SK-N-SH (cell line): ENCODE data around the gene PLB1. TPM values are rescaled to one million over a fixed set of nuclear protein-coding genes. Genes with fewer than 3 reads are reported as not detected.

Experiments used
- CTCF ChIA-PET: fragments of 300-600, 350-600 bp; formaldehyde crosslinking; extraction: SDS; loops from one replicate; lab custom pipeline; 2021; lab: Yijun Ruan, JAX
- POLR2A ChIA-PET: fragments of 350-600 bp; sonication (Branson Sonifier 250); formaldehyde crosslinking; extraction: SDS; loops from one replicate; lab custom pipeline; 2020; ENCODE audit warnings: antibody characterized with exemption, inconsistent platforms; lab: Yijun Ruan, JAX
- DNase-seq: peaks from one replicate; pipeline ENCODE4 v3.0.0; 2012
- H2AFZ ChIP-seq: fragments of 200-600 bp; sonication (generic); 2 replicates; pipeline ENCODE4 v1.8.1; 2016; ENCODE audit warnings: antibody characterized with exemption, mild to moderate bottlenecking, low read depth
- H3F3A ChIP-seq: fragments of 200-600 bp; sonication (generic); replicated peaks from 2 replicates; pipeline ENCODE3; 2016; ENCODE audit warnings: antibody characterized with exemption, mild to moderate bottlenecking; ENCODE audit not compliant: insufficient read depth
- H3K27ac ChIP-seq, 2 experiments: fragments of 200-500 bp in 1 of 2; fragments of 200-600 bp in 1 of 2; sonication (Bioruptor generic) in 1 of 2; sonication (generic), shearing (Covaris generic) in 1 of 2; 2 replicates each; pipeline versions ENCODE4 v1.5.1 to v1.6.1; 2014 to 2016; ENCODE audit warnings: low read depth in 2 of 2, inconsistent platforms in 1 of 2, low read length in 1 of 2, mild to moderate bottlenecking in 1 of 2, mixed read lengths in 1 of 2
- H3K27me3 ChIP-seq: fragments of 200-600 bp; sonication (generic), shearing (Covaris generic); 2 replicates; pipeline ENCODE4 v1.6.1; 2016; ENCODE audit warnings: mixed run types; ENCODE audit not compliant: insufficient read depth
- H3K36me3 ChIP-seq, 2 experiments: fragments of 200-500 bp in 1 of 2; fragments of 200-600 bp in 1 of 2; sonication (Bioruptor generic) in 1 of 2; sonication (generic) in 1 of 2; replicated peaks in 1 of 2; 2 replicates each; pipeline versions ENCODE3 to v1.5.1; 2014 to 2016; ENCODE audit warnings: low read length in 1 of 2, mild to moderate bottlenecking in 1 of 2; ENCODE audit not compliant: insufficient read depth in 2 of 2, control insufficient read depth in 1 of 2
- H3K4me1 ChIP-seq, 2 experiments: fragments of 200-500 bp in 1 of 2; fragments of 200-600 bp in 1 of 2; sonication (Bioruptor generic) in 1 of 2; sonication (generic), shearing (Covaris generic) in 1 of 2; 2 replicates each; pipeline versions ENCODE4 v1.5.1 to v1.6.1; 2014 to 2016; ENCODE audit warnings: low read depth in 1 of 2, low read length in 1 of 2, mixed run types in 1 of 2; ENCODE audit not compliant: insufficient read depth in 2 of 2, control insufficient read depth in 1 of 2
- H3K4me2 ChIP-seq: fragments of 200-600 bp; sonication (generic), shearing (Covaris generic); 2 replicates; pipeline ENCODE4 v1.6.1; 2017; ENCODE audit warnings: mixed run types
- H3K4me3 ChIP-seq, 2 experiments: fragments of 200-500 bp in 1 of 2; fragments of 200-600 bp in 1 of 2; sonication (Bioruptor generic) in 1 of 2; sonication (generic), shearing (Covaris generic) in 1 of 2; 2 replicates each; pipeline versions ENCODE4 v1.5.1 to v1.8.1; 2014 to 2016; ENCODE audit warnings: low read depth in 2 of 2, inconsistent platforms in 1 of 2, low read length in 1 of 2, mild to moderate bottlenecking in 1 of 2, mixed read lengths in 1 of 2, moderate library complexity in 1 of 2
- H3K79me2 ChIP-seq: fragments of 200-600 bp; sonication (generic); 2 replicates; pipeline ENCODE4 v1.8.1; 2017; ENCODE audit warnings: mild to moderate bottlenecking; ENCODE audit not compliant: insufficient read depth
- H3K9ac ChIP-seq: fragments of 200-600 bp; sonication (generic); 2 replicates; pipeline ENCODE4 v1.6.1; 2017; ENCODE audit warnings: mixed run types
- H3K9me2 ChIP-seq: fragments of 200-600 bp; sonication (generic); 2 replicates; pipeline ENCODE4 v1.6.1; 2017; ENCODE audit warnings: mixed run types
- H3K9me3 ChIP-seq: fragments of 200-600 bp; sonication (generic); 2 replicates; pipeline ENCODE4 v1.6.1; 2017; ENCODE audit warnings: mixed run types, mild to moderate bottlenecking, moderate library complexity
- H4K20me1 ChIP-seq: fragments of 200-600 bp; sonication (generic); 2 replicates; pipeline ENCODE4 v1.6.1; 2017; ENCODE audit warnings: mild to moderate bottlenecking, mixed run types; ENCODE audit not compliant: insufficient read depth
- ELF1 ChIP-seq: IDR thresholded peaks from 2 replicates; pipeline ENCODE4 v1.4.0; 2012
- EP300 ChIP-seq, 2 experiments: IDR thresholded peaks; 2 replicates each; pipeline versions ENCODE4 v1.4.0 to v1.6.1; 2012; ENCODE audit warnings: borderline replicate concordance in 1 of 2, low read depth in 1 of 2, low read length in 1 of 2
- FOSL2 ChIP-seq: IDR thresholded peaks from 2 replicates; pipeline ENCODE4 v1.4.0; 2012; ENCODE audit warnings: low read depth, mild to moderate bottlenecking, moderate library complexity, borderline replicate concordance
- FOXM1 ChIP-seq: IDR thresholded peaks from 2 replicates; pipeline ENCODE4 v1.4.0; 2012; ENCODE audit warnings: low read depth, mild to moderate bottlenecking
- GABPA ChIP-seq: IDR thresholded peaks from 2 replicates; pipeline ENCODE4 v1.4.0; 2012; ENCODE audit warnings: low read depth, mild to moderate bottlenecking
- JUND ChIP-seq: IDR thresholded peaks from 2 replicates; pipeline ENCODE4 v1.4.0; 2012
- MEF2A ChIP-seq: IDR thresholded peaks from 2 replicates; pipeline ENCODE4 v1.4.0; 2012; ENCODE audit warnings: low read depth, borderline replicate concordance
- MXI1 ChIP-seq: IDR thresholded peaks from 2 replicates; pipeline ENCODE4 v1.6.1; 2012; ENCODE audit warnings: mild to moderate bottlenecking, low read depth, low read length, improper control_type of control experiment
- NRF1 ChIP-seq: IDR thresholded peaks from 2 replicates; pipeline ENCODE4 v1.6.1; 2012; ENCODE audit warnings: low read depth, mild to moderate bottlenecking, low read length
- POLR2AphosphoS5 ChIP-seq: IDR thresholded peaks from 2 replicates; pipeline ENCODE4 v1.6.1; 2012; ENCODE audit warnings: low read depth, low read length
- RAD21 ChIP-seq: IDR thresholded peaks from 2 replicates; pipeline ENCODE4 v1.6.1; 2012; ENCODE audit warnings: mild to moderate bottlenecking, low read length
- RFX5 ChIP-seq: IDR thresholded peaks from 2 replicates; pipeline ENCODE4 v1.6.1; 2012; ENCODE audit warnings: mild to moderate bottlenecking, improper control_type of control experiment, low read length
- SMC3 ChIP-seq: IDR thresholded peaks from 2 replicates; pipeline ENCODE4 v1.6.1; 2012; ENCODE audit warnings: low read depth, low read length, improper control_type of control experiment
- ZBTB33 ChIP-seq: IDR thresholded peaks from 2 replicates; pipeline ENCODE4 v1.4.0; 2012; ENCODE audit warnings: low read depth, borderline replicate concordance
- WGBS: methylation state at CpG from one replicate; pipeline ENCODE4 v1.1.6; 2017; ENCODE audit warnings: low lambda C conversion rate; 5-methylcytosine and 5-hydroxymethylcytosine counted together
- polyA plus RNA-seq, 3 experiments: library from polyadenylated mRNA; depleted of rRNA; stranded (reverse); fragments of >200 nt; gene quantifications; 2 replicates each; pipeline ENCODE4 v1.2.3, GENCODE V29; 2012
- TF ChIP-seq, protein P1 (sequence below): fragments of 200-600 bp; sonication (generic); IDR thresholded peaks from 2 replicates; pipeline ENCODE4 v1.6.1; 2017; ENCODE audit warnings: antibody characterized with exemption, mild to moderate bottlenecking, moderate library complexity
- TF ChIP-seq, protein P2 (sequence below): IDR thresholded peaks from 2 replicates; pipeline ENCODE4 v1.6.1; 2012; ENCODE audit warnings: mild to moderate bottlenecking, low read depth, low read length, moderate library complexity
- TF ChIP-seq, protein P3 (sequence below): IDR thresholded peaks from 2 replicates; pipeline ENCODE4 v1.4.0; 2012; ENCODE audit warnings: low read depth, borderline replicate concordance

PLB1 gene
- polyA plus RNA-seq, 1 of the 3 experiments (the other 2 are of a cell fraction) = 0.10 TPM

DNA sequence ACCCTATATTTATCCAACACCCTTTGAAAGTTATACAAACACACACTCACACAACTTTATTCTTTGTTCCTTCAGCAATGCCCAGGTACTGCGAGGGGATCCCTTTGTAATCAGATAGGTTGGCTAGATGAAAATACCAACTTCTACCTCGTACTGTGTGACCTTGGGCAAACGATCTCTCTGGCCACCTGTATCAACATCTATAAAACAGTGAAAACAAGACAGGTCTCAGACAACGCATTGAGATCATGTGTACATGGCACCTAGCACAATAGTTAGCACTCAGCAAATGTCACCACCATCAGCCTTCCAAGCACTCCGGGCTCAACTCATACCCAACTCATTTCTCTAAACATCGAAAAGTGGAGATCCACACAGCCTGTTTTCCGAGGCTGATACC is 137.3 kb downstream of the PLB1 start:
- Histone ChIP-seq H3K27ac (peak overlapping the region in 1 of 2 experiments; percentile 59; a peak in 1 of 4 replicates), H4K20me1 (no peaks in the 10 kb centered on the region), H2AFZ (no peak overlapping the region), H3K27me3 (no peaks in the 10 kb centered on the region), H3K4me1 (peaks cover 0 to 5% of the 10 kb centered on the region in 2 experiments; a peak in 2 of 4 replicates), H3K9me3 (no peaks in the 10 kb centered on the region), H3K4me3 (no peak overlapping the region), H3K9ac (no peak overlapping the region), H3F3A (no peaks in the 10 kb centered on the region), H3K4me2 (no peak overlapping the region), H3K36me3 (no peaks in the 10 kb centered on the region), H3K9me2 (no peaks in the 10 kb centered on the region), H3K79me2 (no peaks in the 10 kb centered on the region)
- no peak for DNase-seq
- WGBS = 82% methylated on average over 7 of the region's 7 CpGs
- ChIA-PET POLR2A (no interaction called here), CTCF (interaction anchor here (0.8 kb wide), 1 partner anchor 38 kb away, joined by 5 read pairs; no protein-coding TSS in a partner anchor)
- TF ChIP-seq EP300 (IDR thresholded peaks at IDR 0.05; ENCODE audit: borderline replicate concordance in 1 of 2, low read depth in 1 of 2, low read length in 1 of 2) = no peak
- no peak for TF ChIP-seq MEF2A
- no peak for TF ChIP-seq GABPA
- TF ChIP-seq RFX5 = no peak
- TF ChIP-seq FOSL2 = no peak
- TF ChIP-seq FOXM1 = no peak
- TF ChIP-seq ELF1 = no peak
- TF ChIP-seq MXI1 = no peak
- no peak for TF ChIP-seq ZBTB33
- TF ChIP-seq, protein P1, sequence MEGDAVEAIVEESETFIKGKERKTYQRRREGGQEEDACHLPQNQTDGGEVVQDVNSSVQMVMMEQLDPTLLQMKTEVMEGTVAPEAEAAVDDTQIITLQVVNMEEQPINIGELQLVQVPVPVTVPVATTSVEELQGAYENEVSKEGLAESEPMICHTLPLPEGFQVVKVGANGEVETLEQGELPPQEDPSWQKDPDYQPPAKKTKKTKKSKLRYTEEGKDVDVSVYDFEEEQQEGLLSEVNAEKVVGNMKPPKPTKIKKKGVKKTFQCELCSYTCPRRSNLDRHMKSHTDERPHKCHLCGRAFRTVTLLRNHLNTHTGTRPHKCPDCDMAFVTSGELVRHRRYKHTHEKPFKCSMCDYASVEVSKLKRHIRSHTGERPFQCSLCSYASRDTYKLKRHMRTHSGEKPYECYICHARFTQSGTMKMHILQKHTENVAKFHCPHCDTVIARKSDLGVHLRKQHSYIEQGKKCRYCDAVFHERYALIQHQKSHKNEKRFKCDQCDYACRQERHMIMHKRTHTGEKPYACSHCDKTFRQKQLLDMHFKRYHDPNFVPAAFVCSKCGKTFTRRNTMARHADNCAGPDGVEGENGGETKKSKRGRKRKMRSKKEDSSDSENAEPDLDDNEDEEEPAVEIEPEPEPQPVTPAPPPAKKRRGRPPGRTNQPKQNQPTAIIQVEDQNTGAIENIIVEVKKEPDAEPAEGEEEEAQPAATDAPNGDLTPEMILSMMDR = no peak
- no peak for TF ChIP-seq POLR2AphosphoS5
- no peak for TF ChIP-seq NRF1
- TF ChIP-seq JUND = no peak
- TF ChIP-seq SMC3 = no peak
- TF ChIP-seq RAD21 = no peak

- POLR2A ChIA-PET = no interaction called here
- Histone ChIP-seq H4K20me1 (no peaks in the 10 kb centered on the region), H3K9ac (no peak overlapping the region), H3K4me3 (no peak overlapping the region), H3K9me3 (no peaks in the 10 kb centered on the region), H2AFZ (peak overlapping the region; percentile 44), H3K4me2 (no peak overlapping the region), H3K27ac (peak overlapping the region in 1 of 2 experiments; percentile 59; a peak in 1 of 4 replicates), H3F3A (no peaks in the 10 kb centered on the region), H3K36me3 (no peaks in the 10 kb centered on the region), H3K9me2 (no peaks in the 10 kb centered on the region), H3K27me3 (no peaks in the 10 kb centered on the region), H3K79me2 (no peaks in the 10 kb centered on the region), H3K4me1 (peaks cover 0 to 5% of the 10 kb centered on the region in 2 experiments; a peak in 2 of 4 replicates)
- DNase-seq = no peak
- WGBS = 63% methylated on average over 5 of the region's 5 CpGs
- CTCF ChIA-PET = interaction anchor here (0.8 to 2.0 kb wide), 3 partner anchors 10 to 67 kb away, joined by 5 to 7 read pairs (median 5); no protein-coding TSS in a partner anchor
- TF ChIP-seq, protein P2, sequence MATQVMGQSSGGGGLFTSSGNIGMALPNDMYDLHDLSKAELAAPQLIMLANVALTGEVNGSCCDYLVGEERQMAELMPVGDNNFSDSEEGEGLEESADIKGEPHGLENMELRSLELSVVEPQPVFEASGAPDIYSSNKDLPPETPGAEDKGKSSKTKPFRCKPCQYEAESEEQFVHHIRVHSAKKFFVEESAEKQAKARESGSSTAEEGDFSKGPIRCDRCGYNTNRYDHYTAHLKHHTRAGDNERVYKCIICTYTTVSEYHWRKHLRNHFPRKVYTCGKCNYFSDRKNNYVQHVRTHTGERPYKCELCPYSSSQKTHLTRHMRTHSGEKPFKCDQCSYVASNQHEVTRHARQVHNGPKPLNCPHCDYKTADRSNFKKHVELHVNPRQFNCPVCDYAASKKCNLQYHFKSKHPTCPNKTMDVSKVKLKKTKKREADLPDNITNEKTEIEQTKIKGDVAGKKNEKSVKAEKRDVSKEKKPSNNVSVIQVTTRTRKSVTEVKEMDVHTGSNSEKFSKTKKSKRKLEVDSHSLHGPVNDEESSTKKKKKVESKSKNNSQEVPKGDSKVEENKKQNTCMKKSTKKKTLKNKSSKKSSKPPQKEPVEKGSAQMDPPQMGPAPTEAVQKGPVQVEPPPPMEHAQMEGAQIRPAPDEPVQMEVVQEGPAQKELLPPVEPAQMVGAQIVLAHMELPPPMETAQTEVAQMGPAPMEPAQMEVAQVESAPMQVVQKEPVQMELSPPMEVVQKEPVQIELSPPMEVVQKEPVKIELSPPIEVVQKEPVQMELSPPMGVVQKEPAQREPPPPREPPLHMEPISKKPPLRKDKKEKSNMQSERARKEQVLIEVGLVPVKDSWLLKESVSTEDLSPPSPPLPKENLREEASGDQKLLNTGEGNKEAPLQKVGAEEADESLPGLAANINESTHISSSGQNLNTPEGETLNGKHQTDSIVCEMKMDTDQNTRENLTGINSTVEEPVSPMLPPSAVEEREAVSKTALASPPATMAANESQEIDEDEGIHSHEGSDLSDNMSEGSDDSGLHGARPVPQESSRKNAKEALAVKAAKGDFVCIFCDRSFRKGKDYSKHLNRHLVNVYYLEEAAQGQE = no peak
- TF ChIP-seq, protein P3, sequence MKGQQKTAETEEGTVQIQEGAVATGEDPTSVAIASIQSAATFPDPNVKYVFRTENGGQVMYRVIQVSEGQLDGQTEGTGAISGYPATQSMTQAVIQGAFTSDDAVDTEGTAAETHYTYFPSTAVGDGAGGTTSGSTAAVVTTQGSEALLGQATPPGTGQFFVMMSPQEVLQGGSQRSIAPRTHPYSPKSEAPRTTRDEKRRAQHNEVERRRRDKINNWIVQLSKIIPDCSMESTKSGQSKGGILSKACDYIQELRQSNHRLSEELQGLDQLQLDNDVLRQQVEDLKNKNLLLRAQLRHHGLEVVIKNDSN = no peak
- TF ChIP-seq FOSL2 = peak; percentile 41; the same call in 1 of the 2 replicates
These were observed 137.9 kb downstream of the PLB1 start for GRCh38 chr2:28633746-28634145.
